HG02610 (cell line): ENCODE measurements around the gene CTSD.
"Not testable (repeated sequence)": the region's sequence is repeated elsewhere in the genome, so short reads cannot be mapped to it uniquely, and the experiment has no call there.

ENCODE experiments used
- ATAC-seq: cut with Tn5 transposase; IDR thresholded peaks from one replicate; pipeline ENCODE4 v1.9.1; 2021; ENCODE audit warnings: mild to moderate bottlenecking, moderate library complexity; ENCODE audit not compliant: unreplicated experiment

Gene CTSD

GRCh38 chr11:1770528-1770927, 6.8 kb upstream of the CTSD start:
- no peak for ATAC-seq

- ATAC-seq = no peak
Measured at GRCh38 chr11:1770061-1770460, 6.3 kb upstream of the CTSD start.

- ATAC-seq = not testable (repeated sequence)
Measured at GRCh38 chr11:1769304-1769936, 5.7 kb upstream of the CTSD start.

- no peak for ATAC-seq
Measured at GRCh38 chr11:1768141-1768469, 4.4 kb upstream of the CTSD start.

- no peak for ATAC-seq
Measured at GRCh38 chr11:1767399-1768140, 3.8 kb upstream of the CTSD start.

GRCh38 chr11:1766719-1767398, 3.1 kb upstream of the CTSD start:
- no peak for ATAC-seq

DNA sequence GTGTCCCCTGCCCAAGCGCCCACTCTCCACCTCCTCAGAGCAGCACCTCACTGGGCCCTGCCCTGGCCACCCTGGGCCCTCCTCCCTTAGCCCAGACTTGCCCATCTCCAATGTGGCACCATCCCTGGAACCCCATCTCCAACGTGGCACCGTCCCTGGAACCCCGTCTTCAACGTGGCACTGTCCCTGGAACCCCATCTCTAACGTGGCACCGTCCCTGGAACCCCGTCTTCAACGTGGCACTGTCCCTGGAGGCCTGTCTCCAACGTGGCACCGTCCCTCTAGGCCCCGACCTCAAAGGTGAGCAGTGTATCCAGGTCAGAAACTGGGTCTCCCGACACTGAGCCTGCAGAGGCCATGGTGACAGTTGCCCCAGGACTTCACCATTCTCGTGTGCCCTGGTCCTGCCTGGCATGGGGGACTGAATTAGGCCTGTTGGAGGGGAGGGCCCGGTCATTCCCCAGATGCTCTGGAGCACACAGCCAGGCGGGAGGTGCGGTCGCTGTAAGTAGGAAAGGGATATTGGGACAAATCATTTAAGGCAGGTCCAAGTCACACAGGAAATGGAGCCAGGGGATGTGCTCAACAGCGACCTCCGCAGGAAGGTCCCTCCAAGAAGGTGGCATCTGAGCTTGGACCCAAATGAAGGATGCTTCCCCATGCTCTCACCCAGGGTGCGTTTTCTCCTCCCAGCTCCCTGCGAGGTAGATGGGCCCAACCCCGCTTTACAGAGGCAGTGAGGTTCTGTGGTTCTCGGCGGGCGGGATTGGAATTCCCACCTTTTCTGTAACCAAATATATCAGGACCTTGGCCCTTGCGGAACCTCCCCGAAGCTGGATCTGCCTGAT, 2.4 kb upstream of the CTSD start:
- ATAC-seq = no peak

GRCh38 chr11:1763336-1763795, 361 bp downstream of the CTSD start:
- peak; percentile 8 for ATAC-seq

DNA sequence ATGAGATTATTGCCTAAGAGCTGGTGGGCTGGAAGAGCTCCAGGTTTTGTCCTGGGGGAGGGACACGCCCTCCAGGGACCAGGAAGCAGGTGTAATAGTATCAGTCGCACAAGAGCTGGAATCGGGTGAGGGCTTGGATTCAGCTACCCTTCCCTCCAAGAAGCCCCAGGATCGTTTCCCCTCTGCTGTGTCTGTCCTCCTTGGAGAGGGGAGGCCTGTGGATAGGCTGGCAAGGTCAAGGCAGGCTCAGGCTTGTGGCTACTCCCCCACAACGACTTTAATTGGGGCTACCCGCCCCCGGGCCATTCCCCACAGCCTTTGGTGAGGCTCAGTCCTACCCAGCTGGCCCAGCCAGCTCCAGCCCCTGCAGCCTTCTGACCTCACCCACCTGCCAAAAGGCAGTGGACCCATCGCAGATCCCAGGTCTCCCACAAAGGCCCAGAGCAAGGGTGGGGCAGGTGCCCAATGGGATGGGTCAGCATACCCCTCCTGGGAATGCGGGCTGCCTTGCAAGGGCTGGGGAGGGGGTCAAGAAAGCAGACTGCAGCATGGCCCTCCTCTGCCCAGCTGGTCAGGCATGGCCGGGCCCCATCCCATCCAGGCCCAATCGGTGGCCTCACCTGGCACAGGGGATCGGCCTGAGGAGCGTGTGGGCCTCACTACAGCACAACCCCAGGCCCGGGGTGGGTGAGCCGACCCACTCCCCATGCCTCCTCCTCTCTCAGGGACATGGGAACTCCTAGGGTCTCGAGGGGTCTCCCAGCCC, 1.0 kb downstream of the CTSD start:
- ATAC-seq = no peak

DNA sequence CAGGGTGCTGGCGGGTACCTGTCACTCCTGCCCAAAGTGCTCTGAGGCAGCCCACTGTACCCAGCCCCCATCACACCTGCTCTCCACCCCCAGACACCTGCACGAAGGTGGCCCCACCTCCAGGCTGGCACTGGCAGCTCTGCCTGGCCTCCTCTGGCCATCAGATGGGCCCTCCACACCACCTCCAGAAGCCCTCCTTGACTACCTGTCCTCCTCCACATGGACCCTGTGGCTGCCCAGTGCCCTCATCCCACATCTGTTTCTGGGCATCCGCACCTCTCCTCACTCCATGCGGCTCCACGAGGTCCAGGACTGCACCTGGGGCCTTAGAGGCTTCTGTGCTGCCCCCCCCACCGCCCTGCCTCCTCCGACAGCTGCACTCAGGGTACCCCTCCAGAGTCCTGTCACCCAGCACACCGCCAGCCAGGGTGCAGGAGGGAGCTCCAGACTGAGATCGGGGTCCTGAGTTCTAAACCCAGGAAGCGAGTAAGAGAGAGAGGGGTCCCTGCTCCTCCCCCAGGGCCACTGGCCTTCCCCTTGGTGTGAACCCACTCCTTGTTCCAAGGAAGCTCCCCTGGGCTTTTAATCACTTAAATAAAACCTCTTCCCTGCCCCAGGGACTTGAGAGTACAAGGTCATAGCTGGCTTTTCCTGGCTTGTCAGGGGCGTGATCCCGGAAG, 1.7 kb downstream of the CTSD start:
- no peak for ATAC-seq

DNA sequence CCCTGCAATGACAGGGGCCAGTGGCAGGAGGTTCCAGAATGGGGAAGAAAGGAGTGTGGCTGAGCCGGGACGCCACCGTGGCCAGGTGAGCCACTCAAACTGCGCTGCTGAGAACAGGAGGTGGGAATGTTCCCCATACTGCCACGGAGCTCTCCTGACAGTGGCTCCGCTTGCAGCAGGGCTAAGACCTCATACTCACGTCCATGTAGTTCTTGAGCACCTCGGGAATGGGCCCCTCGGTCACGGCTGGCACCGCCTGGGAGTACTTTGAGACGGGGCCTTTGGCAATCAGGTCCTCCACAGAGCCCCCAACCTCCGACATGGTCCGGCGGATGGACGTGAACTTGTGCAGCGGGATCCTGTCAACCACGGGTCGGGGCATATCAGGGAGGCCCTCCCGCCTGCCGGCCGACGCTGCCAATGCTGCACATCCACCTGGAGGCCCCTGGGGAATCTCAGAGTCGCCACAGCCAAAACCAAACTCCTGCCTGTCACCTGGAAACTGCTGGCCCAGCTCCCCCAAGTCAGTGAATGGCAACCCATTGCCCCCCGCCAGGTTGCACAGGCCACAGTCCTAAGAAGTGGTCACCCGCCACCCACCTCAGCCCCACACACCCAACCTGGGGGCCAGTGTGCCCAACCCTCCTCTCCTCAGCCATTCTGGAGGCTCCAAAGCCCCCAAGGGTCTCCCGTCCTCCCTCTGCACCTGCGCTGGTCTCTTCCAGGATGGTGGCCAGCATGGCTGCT, 2.4 kb downstream of the CTSD start:
- ATAC-seq = no peak

DNA sequence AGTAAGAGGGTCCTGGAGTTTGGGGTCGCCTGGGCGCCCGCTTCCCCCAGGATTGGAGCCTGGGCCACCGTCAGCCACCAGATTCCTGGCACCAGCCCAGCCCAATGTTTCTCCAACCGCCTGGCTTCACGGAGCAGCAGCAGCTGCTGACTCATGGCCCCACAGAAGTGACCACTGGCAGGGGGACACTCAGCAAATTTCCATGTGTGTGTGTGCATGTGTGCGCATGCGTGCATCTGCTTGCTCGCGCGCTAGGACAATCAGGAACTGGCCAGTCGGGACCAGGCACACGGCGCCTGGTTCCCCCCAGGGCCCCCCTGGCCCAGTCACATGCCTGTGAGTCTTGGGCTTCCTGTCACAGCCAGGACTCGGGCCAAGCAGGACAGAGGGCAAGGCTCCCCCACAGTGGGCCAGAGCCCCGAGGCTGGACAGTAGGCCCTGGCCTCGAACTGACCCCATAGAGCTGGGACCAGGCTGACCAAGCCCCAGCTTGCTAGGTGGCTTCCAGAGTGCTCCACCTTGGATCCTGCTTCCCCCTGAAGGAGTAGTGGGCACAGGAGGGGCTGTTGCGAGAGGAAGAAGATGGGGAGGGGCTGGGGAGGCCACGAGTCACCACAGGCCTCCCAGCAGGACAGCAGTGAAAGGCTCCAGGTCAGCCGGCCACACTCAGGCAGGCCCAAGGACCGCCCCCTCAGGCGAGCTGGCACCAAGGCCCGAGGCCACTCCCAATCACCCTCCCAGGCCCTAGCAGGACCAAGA, 3.2 kb downstream of the CTSD start:
- no peak for ATAC-seq

- ATAC-seq = no peak
Measured at GRCh38 chr11:1759851-1760220, 3.9 kb downstream of the CTSD start.

DNA sequence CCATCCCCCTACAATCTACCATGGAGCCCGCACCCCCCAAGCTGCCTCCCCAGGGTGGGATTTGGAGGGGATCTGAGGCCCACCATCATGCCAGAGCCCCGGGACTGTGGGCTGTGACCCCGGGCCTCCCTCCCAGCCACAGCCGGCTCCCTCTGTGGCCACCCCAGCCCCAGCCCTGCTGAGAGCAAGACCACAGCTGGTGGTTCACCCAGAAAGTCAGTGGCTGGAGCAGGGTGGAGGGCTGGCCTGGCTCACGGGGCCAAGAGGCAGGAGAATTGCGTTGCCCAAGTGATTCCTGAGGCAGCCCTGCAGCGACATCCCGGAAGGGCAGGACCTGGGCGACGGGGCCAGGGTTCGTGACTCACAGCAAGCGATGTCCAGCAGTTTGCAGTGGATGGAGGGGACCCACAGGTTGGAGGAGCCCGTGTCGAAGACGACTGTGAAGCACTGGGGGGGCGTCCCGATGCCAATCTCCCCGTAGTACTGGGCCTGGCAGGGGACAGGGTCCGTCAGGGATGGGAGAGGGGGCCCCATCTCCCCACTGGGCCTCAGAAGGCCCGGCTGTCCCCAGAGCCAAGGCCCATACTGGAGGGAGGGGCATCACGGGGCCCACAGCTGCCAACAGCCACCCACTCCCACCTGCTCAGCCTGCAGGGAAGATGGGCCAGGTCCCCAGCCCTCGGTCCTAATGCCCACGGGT, 4.4 kb downstream of the CTSD start:
- ATAC-seq = no peak

DNA sequence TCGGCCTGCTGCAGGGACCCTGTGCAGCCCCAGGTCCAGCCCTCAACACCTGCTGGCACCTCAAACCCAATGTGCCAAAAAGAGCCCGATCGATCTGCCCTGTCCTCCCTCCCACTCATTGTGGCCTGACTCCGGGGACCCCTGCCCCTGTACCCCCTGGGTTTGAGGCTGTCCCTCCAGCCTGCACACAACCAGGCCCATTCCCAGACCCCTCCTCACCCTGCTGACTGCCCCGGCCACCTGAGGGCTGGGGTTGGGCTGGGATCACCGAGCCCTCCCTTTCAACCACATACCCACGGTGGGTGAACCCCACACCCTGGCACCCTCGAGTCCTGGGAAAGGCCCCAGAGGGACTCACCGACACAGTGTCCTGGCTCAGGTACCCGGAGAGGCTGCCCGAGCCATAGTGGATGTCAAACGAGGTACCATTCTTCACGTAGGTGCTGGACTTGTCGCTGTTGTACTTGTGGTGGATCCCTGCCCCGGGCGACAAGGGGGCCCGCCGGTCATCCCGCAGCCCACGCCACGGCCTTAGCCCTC, 5.0 kb downstream of the CTSD start:
- ATAC-seq = no peak

- no peak for ATAC-seq
Measured at GRCh38 chr11:1757861-1758610, 5.7 kb downstream of the CTSD start.
